Large intestine (tissue), 3 donors: ENCODE results near the gene TENM4. TPM values are rescaled to one million over a fixed set of nuclear protein-coding genes. Genes with fewer than 3 reads are reported as not detected.

ENCODE experiments used
- DNase-seq, 2 donors: peaks; one replicate each; pipeline versions ENCODE4 v3.0.0 to v3.0.0-alpha.2; 2013
- H3K27ac ChIP-seq: one replicate; pipeline ENCODE4 v1.5.1; 2013; ENCODE audit warnings: low read length
- H3K27me3 ChIP-seq: 2 replicates; pipeline ENCODE4 v1.6.1; 2013; ENCODE audit warnings: low read length; ENCODE audit not compliant: control insufficient read depth, insufficient read depth
- H3K36me3 ChIP-seq: 2 replicates; pipeline ENCODE4 v1.6.1; 2013; ENCODE audit warnings: low read length; ENCODE audit not compliant: control insufficient read depth, insufficient read depth
- H3K4me1 ChIP-seq: one replicate; pipeline ENCODE4 v1.6.1; 2013; ENCODE audit warnings: low read length; ENCODE audit not compliant: control insufficient read depth, insufficient read depth
- H3K4me3 ChIP-seq: one replicate; pipeline ENCODE4 v1.5.1; 2013; ENCODE audit warnings: low read length
- H3K9me3 ChIP-seq: one replicate; pipeline ENCODE4 v1.6.1; 2013; ENCODE audit warnings: mild to moderate bottlenecking, low read depth, low read length, moderate library complexity; ENCODE audit not compliant: control insufficient read depth
- WGBS: methylation state at CpG from one replicate; pipeline ENCODE4 v1.1.5; 2013; ENCODE audit warnings: low lambda C conversion rate; ENCODE audit not compliant: insufficient coverage; 5-methylcytosine and 5-hydroxymethylcytosine counted together
- polyA plus RNA-seq: library from polyadenylated mRNA; unstranded; fragments of 120-200 nt; gene quantifications from one replicate; pipeline ENCODE4 v1.2.1, GENCODE V29; 2013

The TENM4 gene
- polyA plus RNA-seq, 1 donor: 2.1 TPM

DNA sequence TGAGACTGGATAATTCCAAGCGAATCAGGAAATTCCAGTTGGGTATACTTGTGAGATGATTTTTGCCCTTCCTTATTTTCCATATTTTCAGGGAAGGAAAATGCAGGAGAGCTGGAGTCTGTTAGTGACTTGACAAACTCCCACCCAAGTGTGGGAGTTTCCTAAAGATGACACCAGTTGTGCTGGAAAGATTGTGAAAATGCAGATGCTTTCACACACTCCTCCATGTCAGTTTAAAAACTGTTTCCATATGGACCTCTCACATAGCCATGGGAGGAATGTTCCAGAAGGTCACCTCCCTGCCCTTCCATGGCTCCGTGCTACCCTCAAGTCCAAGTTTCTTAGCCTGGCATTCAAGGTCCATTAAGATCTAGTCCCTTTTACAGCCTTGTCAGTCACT lies 515.4 kb downstream of the TENM4 start:
- DNase-seq: no peak
- no peak overlapping the region for H3K4me3 ChIP-seq
- no peaks in the 10 kb centered on the region for H3K9me3 ChIP-seq
- peaks cover 5% of the 10 kb centered on the region for H3K27me3 ChIP-seq
- no peak overlapping the region for H3K27ac ChIP-seq
- WGBS: no CpG with 5 or more reads among the region's 2 CpGs
- no peaks in the 10 kb centered on the region for H3K4me1 ChIP-seq
- H3K36me3 ChIP-seq: no peaks in the 10 kb centered on the region

DNA sequence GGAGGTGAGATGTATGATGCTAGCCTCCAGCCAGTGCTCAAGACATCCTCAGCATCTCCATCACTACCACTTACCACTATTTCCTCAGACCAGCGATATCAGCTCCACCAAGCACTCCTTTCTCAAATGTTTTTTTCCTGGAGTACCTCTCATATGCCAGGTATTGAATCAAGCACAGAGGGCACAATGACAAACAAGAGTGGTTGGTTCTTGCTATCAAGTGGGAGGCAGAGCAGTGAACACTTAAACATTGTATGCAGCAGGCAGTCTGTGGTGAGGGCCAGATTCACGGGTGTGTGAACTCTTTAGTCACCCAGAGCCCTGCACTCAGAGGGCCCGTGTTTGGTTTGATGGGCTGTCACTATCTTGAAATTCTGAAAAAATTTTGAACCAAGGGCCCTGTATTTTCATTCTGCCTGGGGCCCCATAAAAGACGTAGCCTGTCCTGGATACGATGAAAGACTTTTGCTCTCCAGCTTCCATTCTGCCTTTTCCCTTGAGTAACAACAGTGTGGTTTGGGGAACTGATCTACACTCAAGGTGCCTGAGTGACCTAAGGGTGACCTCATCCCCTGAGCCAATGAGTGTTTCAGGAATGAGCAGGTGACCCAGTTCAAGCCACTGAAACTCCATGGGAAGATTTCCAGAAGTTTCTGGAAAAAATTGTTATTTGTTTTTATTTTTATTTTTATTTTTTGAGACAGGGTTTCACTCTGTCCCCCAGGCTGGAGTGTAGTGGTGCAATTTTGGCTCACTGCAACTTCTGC lies 517.8 kb downstream of the TENM4 start:
- no peaks in the 10 kb centered on the region for H3K36me3 ChIP-seq
- H3K4me3 ChIP-seq: no peak overlapping the region
- no peak overlapping the region for H3K27ac ChIP-seq
- no peak for DNase-seq
- H3K9me3 ChIP-seq: no peaks in the 10 kb centered on the region
- no peaks in the 10 kb centered on the region for H3K4me1 ChIP-seq
- no peaks in the 10 kb centered on the region for H3K27me3 ChIP-seq
- WGBS: no CpG with 5 or more reads among the region's 5 CpGs

DNA sequence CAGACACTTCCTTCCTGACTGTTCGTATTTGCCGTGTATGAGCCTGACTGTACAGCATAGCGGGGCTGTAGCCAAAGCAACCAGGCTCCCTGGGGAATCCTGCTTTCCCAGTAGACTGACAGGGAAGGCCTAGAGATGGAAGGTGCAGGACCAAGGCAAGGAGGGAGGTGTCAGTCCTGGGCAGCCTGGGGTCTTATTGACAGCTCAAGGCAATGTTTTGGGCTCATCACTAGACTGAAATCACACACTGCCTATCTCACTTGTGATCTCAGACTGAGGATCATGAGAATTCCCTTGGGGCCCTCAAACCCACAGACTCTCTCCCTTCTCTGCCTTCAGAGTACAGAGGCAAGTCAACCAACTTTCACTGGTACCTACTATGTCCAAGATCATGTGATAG lies 519.3 kb downstream of the TENM4 start:
- Histone ChIP-seq H3K9me3 (no peaks in the 10 kb centered on the region), H3K27ac (no peak overlapping the region), H3K36me3 (no peaks in the 10 kb centered on the region), H3K4me1 (no peaks in the 10 kb centered on the region), H3K27me3 (no peaks in the 10 kb centered on the region), H3K4me3 (no peak overlapping the region)
- DNase-seq: no peak
- no CpG with 5 or more reads among the region's 3 CpGs for WGBS

DNA sequence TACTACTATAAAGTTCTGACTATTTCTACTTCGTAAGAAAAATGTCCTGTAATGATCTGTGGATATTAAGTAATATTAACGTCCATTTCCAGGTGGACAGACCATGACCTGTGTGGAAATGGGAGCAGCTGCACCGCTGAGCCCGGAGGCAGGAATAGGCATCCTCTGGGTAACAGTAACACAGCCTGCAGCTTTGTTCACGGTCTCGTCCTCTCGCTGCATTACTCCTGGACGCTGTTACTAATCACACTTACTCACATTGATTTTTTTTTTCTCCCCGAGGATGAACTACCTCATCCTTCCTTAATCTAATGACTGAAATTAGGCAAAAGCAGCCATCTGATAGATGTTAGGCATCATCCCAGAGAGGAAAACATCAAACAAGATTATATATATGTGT lies 520.5 kb downstream of the TENM4 start:
- H3K4me1 ChIP-seq: no peaks in the 10 kb centered on the region
- no peak for DNase-seq
- H3K4me3 ChIP-seq: no peak overlapping the region
- H3K9me3 ChIP-seq: no peaks in the 10 kb centered on the region
- 68% methylated on average over 5 of the region's 9 CpGs for WGBS
- H3K27ac ChIP-seq: no peak overlapping the region
- H3K27me3 ChIP-seq: no peaks in the 10 kb centered on the region
- H3K36me3 ChIP-seq: no peaks in the 10 kb centered on the region

DNA sequence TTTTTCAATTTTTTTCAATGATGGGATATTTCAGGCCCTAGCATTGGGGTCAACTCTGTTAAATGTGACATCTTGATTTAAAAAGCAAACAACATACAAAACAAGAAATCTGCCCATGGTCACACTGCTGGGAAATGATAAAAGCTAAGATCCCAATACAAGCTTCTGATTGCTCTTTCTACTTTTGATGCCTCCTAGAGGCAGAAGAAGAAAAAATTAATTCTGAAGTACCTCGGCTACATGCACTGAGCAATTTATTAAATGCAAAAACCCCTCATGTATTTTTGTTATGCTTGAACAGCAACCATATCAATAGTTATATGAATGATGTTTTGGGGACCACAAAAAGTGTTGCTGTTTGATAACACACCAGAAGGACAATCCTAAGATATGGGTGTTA lies 524.1 kb downstream of the TENM4 start:
- no peak overlapping the region for H3K27ac ChIP-seq
- H3K9me3 ChIP-seq: no peaks in the 10 kb centered on the region
- no peaks in the 10 kb centered on the region for H3K36me3 ChIP-seq
- WGBS: no CpG with 5 or more reads among the region's 1 CpG
- DNase-seq: no peak
- no peak overlapping the region for H3K4me3 ChIP-seq
- no peaks in the 10 kb centered on the region for H3K4me1 ChIP-seq
- no peaks in the 10 kb centered on the region for H3K27me3 ChIP-seq

DNA sequence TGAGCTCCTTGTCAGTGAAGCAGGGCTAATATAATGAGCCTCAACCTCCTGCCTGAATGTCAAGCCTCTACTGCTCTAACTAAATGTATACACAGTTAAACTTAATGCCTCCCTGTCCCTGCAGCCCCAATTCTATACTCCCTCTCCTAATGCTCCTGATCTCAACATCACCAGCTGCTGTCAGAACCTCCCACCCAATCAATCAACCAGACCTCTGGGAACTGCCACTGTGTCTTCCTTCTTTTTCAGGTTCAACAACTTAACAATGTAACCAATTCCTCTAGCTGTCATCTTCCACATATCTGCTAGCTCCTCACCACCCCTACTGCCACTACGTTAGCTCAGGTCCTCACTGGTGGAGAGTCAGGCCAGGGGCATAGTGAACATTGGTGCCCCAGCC lies 526.3 kb downstream of the TENM4 start:
- WGBS: no CpG with 5 or more reads among the region's 1 CpG

DNA sequence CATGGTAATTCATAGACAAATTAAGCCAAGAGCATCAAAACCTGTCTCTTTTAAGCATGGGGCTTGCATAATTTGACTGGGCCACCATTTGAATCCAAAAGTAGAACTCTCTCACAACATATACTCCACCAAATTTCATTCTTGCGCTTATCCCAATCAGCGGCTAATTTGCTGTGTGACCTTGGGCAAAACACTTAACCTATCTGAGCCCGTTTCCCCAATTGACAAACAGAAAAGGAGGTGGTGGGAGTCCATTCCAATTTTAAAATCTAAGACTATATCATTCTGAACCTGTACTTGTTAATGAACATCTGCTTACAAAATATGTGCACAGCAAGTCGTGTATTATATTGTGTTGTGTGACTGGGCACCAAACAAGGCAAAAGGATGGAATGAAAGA lies 528.1 kb downstream of the TENM4 start:
- Histone ChIP-seq H3K27me3 (no peaks in the 10 kb centered on the region), H3K9me3 (no peaks in the 10 kb centered on the region), H3K4me3 (no peak overlapping the region), H3K27ac (no peak overlapping the region), H3K36me3 (no peaks in the 10 kb centered on the region), H3K4me1 (no peaks in the 10 kb centered on the region)
- WGBS: no CpG with 5 or more reads among the region's 4 CpGs
- DNase-seq: no peak

More for the DNA sequence above, 526.3 kb downstream of the TENM4 start:
- H3K4me1 ChIP-seq: no peaks in the 10 kb centered on the region
- no peak overlapping the region for H3K4me3 ChIP-seq
- no peaks in the 10 kb centered on the region for H3K27me3 ChIP-seq
- no peaks in the 10 kb centered on the region for H3K36me3 ChIP-seq
- DNase-seq: no peak
- no peaks in the 10 kb centered on the region for H3K9me3 ChIP-seq
- H3K27ac ChIP-seq: no peak overlapping the region

DNA sequence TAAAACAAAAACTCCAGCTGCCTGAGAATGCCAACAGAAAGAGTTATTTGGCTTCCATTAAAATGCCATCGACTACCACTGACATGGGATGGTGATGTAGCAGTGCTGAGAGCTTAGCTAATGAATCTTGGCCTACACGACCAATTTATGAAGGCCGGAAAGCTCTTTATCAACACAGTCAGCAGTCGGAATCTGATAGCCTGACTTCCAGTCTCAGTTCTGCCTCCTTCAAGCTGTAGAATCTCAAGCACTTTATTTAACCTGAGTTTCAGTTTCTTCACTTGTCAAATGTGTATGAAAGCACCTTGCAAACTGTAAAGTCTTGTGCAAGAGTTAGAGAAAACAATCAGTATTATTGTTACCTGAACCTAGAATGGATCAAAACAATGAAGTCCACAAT lies 530.5 kb downstream of the TENM4 start:
- Histone ChIP-seq H3K27ac (no peak overlapping the region), H3K9me3 (no peaks in the 10 kb centered on the region), H3K4me3 (no peak overlapping the region), H3K4me1 (no peaks in the 10 kb centered on the region), H3K27me3 (peaks cover 5% of the 10 kb centered on the region), H3K36me3 (no peaks in the 10 kb centered on the region)
- DNase-seq: no peak
- no CpG with 5 or more reads among the region's 4 CpGs for WGBS

DNA sequence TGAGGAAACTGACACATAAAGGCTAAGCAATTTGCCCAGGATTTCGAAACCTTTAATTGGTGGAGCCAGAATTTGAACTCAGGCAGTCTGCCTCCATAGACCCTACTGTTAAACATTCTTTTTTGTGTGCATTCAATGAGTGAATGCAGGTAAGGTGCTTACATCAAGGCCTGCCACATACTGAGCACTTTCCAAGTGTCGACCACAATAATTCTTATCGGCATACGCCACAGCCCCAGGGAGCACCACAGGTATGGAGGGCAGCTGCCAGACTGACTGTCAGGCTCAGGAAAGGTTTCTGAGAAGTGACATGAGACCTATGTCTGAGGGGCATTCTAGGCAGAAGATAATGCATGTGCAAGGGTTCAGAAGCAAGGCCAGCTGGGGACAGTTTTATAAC lies 531.4 kb downstream of the TENM4 start:
- Histone ChIP-seq H3K4me1 (no peaks in the 10 kb centered on the region), H3K4me3 (no peak overlapping the region), H3K9me3 (no peaks in the 10 kb centered on the region), H3K27ac (no peak overlapping the region), H3K36me3 (no peaks in the 10 kb centered on the region), H3K27me3 (peaks cover 5% of the 10 kb centered on the region)
- no peak for DNase-seq
- no CpG with 5 or more reads among the region's 4 CpGs for WGBS

DNA sequence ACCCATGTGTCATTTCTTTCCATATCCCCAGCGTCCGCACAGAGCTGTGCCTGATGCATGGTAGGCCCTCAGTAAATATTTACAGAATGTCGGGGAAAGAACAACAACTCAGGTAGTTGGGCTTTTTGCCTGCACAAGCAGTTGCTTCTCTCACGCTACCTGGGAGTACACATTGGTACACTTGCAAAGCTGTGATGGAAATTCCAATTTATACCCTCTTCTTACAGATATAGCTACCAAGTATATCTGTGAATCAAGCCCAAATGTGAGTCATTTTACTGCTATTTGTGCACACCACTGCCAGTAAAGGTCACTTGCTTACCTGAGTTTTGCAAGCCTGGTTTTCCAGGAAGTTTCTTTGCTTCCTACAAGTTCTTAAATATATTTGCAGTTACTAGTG lies 533.2 kb downstream of the TENM4 start:
- Histone ChIP-seq H3K4me1 (no peaks in the 10 kb centered on the region), H3K9me3 (peaks cover 5% of the 10 kb centered on the region), H3K27ac (no peak overlapping the region), H3K4me3 (no peak overlapping the region), H3K27me3 (peaks cover 11% of the 10 kb centered on the region), H3K36me3 (no peaks in the 10 kb centered on the region)
- DNase-seq: no peak
- WGBS: no CpG with 5 or more reads among the region's 4 CpGs

DNA sequence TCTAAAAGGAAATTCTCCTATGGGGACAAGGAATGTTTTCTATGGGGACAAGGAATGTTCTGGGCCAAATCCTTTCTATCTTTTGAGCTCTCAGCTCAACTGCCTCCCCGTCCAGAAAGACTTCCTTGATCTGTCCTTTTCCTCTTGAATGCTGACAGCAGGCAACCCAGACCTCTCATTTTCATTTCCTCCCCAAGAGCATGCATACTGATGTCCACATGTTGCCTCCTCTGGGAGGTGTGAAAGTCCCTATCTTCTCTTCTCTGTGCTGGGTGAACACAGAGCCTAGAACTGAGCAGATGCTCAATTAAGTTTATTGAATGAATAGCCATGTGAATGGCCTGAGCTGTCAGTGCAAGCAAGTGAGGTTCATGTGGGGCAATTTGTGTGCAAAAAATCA lies 534.3 kb downstream of the TENM4 start:
- H3K4me1 ChIP-seq: no peaks in the 10 kb centered on the region
- H3K9me3 ChIP-seq: peaks cover 5% of the 10 kb centered on the region
- no peak for DNase-seq
- peaks cover 15% of the 10 kb centered on the region for H3K27me3 ChIP-seq
- no CpG with 5 or more reads among the region's 1 CpG for WGBS
- no peak overlapping the region for H3K4me3 ChIP-seq
- no peak overlapping the region for H3K27ac ChIP-seq
- H3K36me3 ChIP-seq: no peaks in the 10 kb centered on the region
